CD4-positive, CD25-positive, alpha-beta regulatory T cell (primary cell): ENCODE measurements around the gene MACROD2. TPM values are rescaled to one million over a fixed set of nuclear protein-coding genes. Genes with fewer than 3 reads are reported as not detected.

Source experiments
- ATAC-seq, 2 donors: fragments of 150-1000 bp; cut with Tn5 transposase; one replicate each; pipeline ENCODE4 v1.10.0; 2021; ENCODE audit warnings: low read depth in 2 of 2, moderate number of reproducible peaks in 2 of 2, moderate library complexity in 1 of 2
- DNase-seq, 3 donors: peaks; one replicate each; pipeline versions ENCODE4 v3.0.0 to v3.0.0-alpha.2; 2012 to 2022; ENCODE audit warnings: mixed read lengths in 1 of 3
- H3K27ac ChIP-seq: one replicate; pipeline ENCODE4 v1.7.0; 2013; ENCODE audit warnings: mild to moderate bottlenecking, low read length; ENCODE audit not compliant: insufficient read depth, poor library complexity, severe bottlenecking
- H3K27me3 ChIP-seq: one replicate; pipeline ENCODE4 v1.7.0; 2013; ENCODE audit warnings: low read length; ENCODE audit not compliant: control insufficient read depth, insufficient read depth
- H3K36me3 ChIP-seq: one replicate; pipeline ENCODE4 v1.7.0; 2013; ENCODE audit warnings: mild to moderate bottlenecking, low read length, moderate library complexity; ENCODE audit not compliant: control insufficient read depth, insufficient read depth
- H3K4me1 ChIP-seq: 2 replicates; pipeline ENCODE4 v1.7.0; 2013; ENCODE audit warnings: mild to moderate bottlenecking, low read length; ENCODE audit not compliant: insufficient read depth, control insufficient read depth, poor library complexity, severe bottlenecking
- H3K4me3 ChIP-seq: one replicate; pipeline ENCODE4 v1.7.0; 2013; ENCODE audit warnings: low read depth, mild to moderate bottlenecking, low read length, moderate library complexity
- H3K9me3 ChIP-seq, 2 experiments: 1 replicate in 1 of 2; 2 replicates in 1 of 2; pipeline ENCODE4 v1.7.0; 2013; ENCODE audit warnings: low read length in 2 of 2, mild to moderate bottlenecking in 1 of 2, moderate library complexity in 1 of 2; ENCODE audit not compliant: control insufficient read depth in 2 of 2
- H3K27ac Mint-ChIP-seq, 3 donors: one replicate each; pipeline ENCODE4 v1.8.0; 2020 to 2022; ENCODE audit warnings: mild to moderate bottlenecking in 3 of 3, mixed read lengths in 3 of 3, moderate library complexity in 2 of 3
- H3K27me3 Mint-ChIP-seq: one replicate; pipeline ENCODE4 v1.8.0; 2022; ENCODE audit warnings: mild to moderate bottlenecking, mixed read lengths
- H3K36me3 Mint-ChIP-seq: one replicate; pipeline ENCODE4 v1.8.0; 2020; ENCODE audit warnings: mixed read lengths
- H3K4me1 Mint-ChIP-seq, 4 donors: one replicate each; pipeline ENCODE4 v1.8.0; 2020 to 2022; ENCODE audit warnings: mixed read lengths in 4 of 4, mild to moderate bottlenecking in 1 of 4
- H3K4me3 Mint-ChIP-seq, 4 donors: one replicate each; pipeline ENCODE4 v1.8.0; 2020 to 2022; ENCODE audit warnings: mild to moderate bottlenecking in 4 of 4, mixed read lengths in 4 of 4, moderate library complexity in 3 of 4
- H3K9me3 Mint-ChIP-seq, 7 donors: one replicate each; pipeline ENCODE4 v1.8.0; 2020 to 2022; ENCODE audit warnings: mixed read lengths in 7 of 7, mild to moderate bottlenecking in 3 of 7, moderate library complexity in 2 of 7
- polyA plus RNA-seq, 4 donors: library from polyadenylated mRNA; unstranded; fragments of 300-500 nt; fragmentation: Illumina TruSeq; gene quantifications; one replicate each; pipeline ENCODE4 v1.2.3, GENCODE V29; 2021
- total RNA-seq: library from RNA; stranded (reverse); gene quantifications from one replicate; pipeline ENCODE4 v1.2.3, GENCODE V29; 2022

Gene MACROD2
- total and polyA plus RNA-seq, 5 donors from 2014 or later: 1.4 TPM; not detected in 4

DNA sequence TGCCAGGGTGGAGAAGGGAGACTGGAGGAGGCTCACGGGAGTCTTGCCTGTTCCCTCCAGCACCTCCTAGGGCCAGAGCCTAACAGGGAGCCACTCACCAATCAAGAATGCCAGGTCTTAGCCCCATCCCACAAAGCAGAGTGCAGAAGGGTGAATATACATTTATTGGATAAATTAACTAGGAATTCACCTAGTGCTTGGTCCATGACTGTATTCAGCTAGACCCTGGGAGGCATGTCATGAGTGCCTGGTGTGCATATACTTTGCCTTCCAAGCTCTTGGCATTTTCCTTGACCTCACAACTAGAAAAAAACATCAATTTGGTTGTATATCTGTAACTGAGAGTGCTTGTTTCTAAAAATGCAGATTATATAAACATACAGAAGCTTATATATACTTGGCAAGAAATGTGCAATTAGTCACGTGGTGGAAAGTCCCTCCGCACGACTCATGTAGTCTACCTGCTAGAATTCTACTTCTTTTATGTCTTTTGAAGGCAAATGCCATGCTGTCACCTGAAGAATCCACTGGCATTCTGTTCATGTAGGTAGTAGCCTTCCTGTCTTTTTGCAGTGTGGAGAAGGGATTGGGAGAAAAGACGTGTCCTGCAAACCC is 1586.9 kb downstream of the MACROD2 start:
- H3K27ac Mint-ChIP-seq: no peak overlapping the region
- no peak for ATAC-seq
- DNase-seq: no peak
- peaks cover 4 to 29% (median 8%) of the 10 kb centered on the region in 7 donors for H3K9me3 Mint-ChIP-seq
- Histone ChIP-seq H3K36me3 (no peaks in the 10 kb centered on the region), H3K4me3 (no peak overlapping the region), H3K9me3 (no peaks in the 10 kb centered on the region), H3K27ac (no peak overlapping the region), H3K4me1 (no peaks in the 10 kb centered on the region), H3K27me3 (no peaks in the 10 kb centered on the region)
- no peaks in the 10 kb centered on the region for H3K27me3 Mint-ChIP-seq
- H3K4me1 Mint-ChIP-seq: no peaks in the 10 kb centered on the region
- H3K4me3 Mint-ChIP-seq: no peak overlapping the region
- H3K36me3 Mint-ChIP-seq: no peaks in the 10 kb centered on the region

DNA sequence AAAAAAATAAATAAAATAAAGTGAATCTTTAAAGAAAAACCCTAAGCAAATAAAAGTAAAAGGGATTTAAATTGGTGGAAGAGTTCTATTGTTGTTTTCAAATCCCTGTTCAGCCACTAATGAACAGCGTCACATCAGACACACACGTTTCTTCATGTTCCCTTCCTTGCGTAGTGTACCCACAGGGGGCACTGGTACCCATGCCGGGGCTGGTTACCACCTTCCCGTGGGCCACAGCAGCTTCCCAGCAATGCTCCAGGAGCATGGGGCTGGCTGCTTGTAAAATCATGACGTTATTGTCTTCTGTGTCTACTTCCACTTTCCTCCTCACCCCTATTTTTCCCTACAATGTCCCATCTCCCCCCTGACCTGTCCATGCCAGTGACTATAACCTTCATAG is 1589.2 kb downstream of the MACROD2 start:
- Mint-ChIP-seq H3K36me3 (no peaks in the 10 kb centered on the region), H3K9me3 (peaks cover 5 to 19% (median 10%) of the 10 kb centered on the region in 7 donors), H3K4me1 (no peaks in the 10 kb centered on the region), H3K27ac (no peak overlapping the region), H3K27me3 (no peaks in the 10 kb centered on the region), H3K4me3 (no peak overlapping the region)
- DNase-seq (no peak), ATAC-seq (no peak)
- Histone ChIP-seq H3K36me3 (no peaks in the 10 kb centered on the region), H3K4me3 (no peak overlapping the region), H3K9me3 (no peaks in the 10 kb centered on the region), H3K27me3 (no peaks in the 10 kb centered on the region), H3K27ac (no peak overlapping the region), H3K4me1 (no peaks in the 10 kb centered on the region)

DNA sequence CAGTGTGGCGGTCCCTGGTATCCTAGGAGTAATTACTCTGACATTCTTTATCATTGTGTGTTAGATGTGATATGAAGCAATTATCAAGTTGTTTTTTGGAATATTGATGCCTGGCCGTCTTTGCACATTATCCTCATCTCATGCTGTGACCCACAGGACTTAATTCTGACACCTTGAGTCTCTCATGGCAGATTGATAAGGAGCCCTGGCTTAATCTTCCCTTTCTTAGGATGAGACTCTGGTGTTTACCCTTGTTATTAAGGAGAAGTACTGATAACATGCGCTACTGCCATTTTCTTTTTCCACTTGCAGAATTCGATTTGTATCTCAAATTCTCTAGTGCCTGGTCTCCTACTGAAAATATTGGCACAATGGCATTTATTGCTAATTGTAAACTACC is 1597.8 kb downstream of the MACROD2 start:
- DNase-seq (no peak), ATAC-seq (no peak)
- no peaks in the 10 kb centered on the region for H3K4me1 ChIP-seq
- no peak overlapping the region for H3K27ac Mint-ChIP-seq
- no peaks in the 10 kb centered on the region for H3K4me1 Mint-ChIP-seq
- no peaks in the 10 kb centered on the region for H3K27me3 Mint-ChIP-seq
- no peaks in the 10 kb centered on the region for H3K36me3 ChIP-seq
- no peaks in the 10 kb centered on the region for H3K9me3 ChIP-seq
- peaks cover 0 to 10% (median 6%) of the 10 kb centered on the region in 7 donors for H3K9me3 Mint-ChIP-seq
- H3K27ac ChIP-seq: no peak overlapping the region
- H3K36me3 Mint-ChIP-seq: no peaks in the 10 kb centered on the region
- H3K4me3 ChIP-seq: no peak overlapping the region
- H3K27me3 ChIP-seq: no peaks in the 10 kb centered on the region
- no peak overlapping the region for H3K4me3 Mint-ChIP-seq

DNA sequence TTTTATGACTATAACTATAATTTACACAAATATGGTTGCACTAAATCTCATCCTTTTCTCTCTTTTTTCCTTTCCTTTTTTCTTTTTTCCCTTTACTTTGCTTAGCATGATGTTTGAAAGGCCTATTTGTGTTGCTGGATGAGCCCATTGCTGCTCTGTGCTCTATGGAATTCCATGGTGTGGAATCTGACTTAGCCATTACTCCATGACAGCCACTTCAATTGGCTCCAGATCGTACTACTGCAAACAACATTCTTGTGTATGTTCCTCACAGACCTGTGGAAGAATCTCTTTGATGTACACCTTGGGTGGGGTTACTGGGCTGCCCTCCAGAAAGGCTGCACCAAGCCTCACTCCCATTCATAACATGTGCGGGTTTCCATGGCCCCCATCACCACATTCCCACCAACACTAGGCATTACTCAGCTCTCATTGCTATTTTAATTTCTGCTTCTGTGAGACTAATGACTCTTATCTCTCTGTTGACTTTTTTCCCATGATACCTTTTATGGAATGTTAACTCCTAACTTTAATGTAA is 1598.9 kb downstream of the MACROD2 start:
- no peaks in the 10 kb centered on the region for H3K27me3 Mint-ChIP-seq
- ATAC-seq (no peak), DNase-seq (no peak)
- H3K36me3 Mint-ChIP-seq: no peaks in the 10 kb centered on the region
- Histone ChIP-seq H3K27ac (no peak overlapping the region), H3K4me3 (no peak overlapping the region), H3K4me1 (no peaks in the 10 kb centered on the region), H3K36me3 (no peaks in the 10 kb centered on the region), H3K27me3 (no peaks in the 10 kb centered on the region), H3K9me3 (no peaks in the 10 kb centered on the region)
- no peak overlapping the region for H3K4me3 Mint-ChIP-seq
- peaks cover 0 to 7% (median 3%) of the 10 kb centered on the region in 7 donors for H3K9me3 Mint-ChIP-seq
- no peaks in the 10 kb centered on the region for H3K4me1 Mint-ChIP-seq
- H3K27ac Mint-ChIP-seq: no peak overlapping the region

DNA sequence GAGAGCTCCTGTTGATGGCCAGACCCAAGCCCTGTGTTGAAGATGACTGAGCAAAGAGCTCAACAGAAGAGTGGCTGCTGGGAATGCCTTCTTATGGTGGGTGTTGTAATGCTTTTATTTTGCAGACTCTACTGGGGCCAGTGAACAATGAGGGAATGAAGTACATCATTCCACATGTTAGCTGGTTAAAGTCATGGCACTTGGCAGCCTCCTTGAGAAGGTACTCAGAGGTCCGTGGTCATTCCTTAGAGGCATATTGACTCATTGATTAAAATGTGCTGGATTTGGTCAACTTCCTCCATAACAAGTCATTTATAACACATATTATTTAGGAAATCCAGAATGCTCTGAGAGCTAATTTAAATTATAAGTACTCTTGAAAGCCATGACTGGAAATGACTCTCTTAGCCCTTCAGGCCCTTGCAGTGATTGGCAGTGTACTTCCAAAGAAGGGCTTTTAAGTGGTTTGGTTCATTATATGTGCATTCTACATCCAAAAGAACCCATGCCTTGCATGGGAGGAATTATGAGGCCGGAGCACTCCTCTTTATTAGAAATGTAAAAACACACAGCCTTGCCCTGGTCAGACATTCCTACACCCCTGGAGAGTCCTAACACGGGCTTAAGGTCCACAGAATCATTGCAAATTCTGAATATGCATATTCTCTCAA is 1601.0 kb downstream of the MACROD2 start:
- ATAC-seq: no peak
- H3K36me3 Mint-ChIP-seq: no peaks in the 10 kb centered on the region
- Histone ChIP-seq H3K4me3 (no peak overlapping the region), H3K27ac (no peak overlapping the region), H3K27me3 (no peaks in the 10 kb centered on the region), H3K4me1 (no peaks in the 10 kb centered on the region), H3K9me3 (no peaks in the 10 kb centered on the region), H3K36me3 (no peaks in the 10 kb centered on the region)
- H3K27me3 Mint-ChIP-seq: no peaks in the 10 kb centered on the region
- H3K4me1 Mint-ChIP-seq: no peaks in the 10 kb centered on the region
- H3K27ac Mint-ChIP-seq: no peak overlapping the region
- DNase-seq: no peak
- H3K9me3 Mint-ChIP-seq: peaks cover 0 to 5% (median 3%) of the 10 kb centered on the region in 7 donors
- no peak overlapping the region for H3K4me3 Mint-ChIP-seq

DNA sequence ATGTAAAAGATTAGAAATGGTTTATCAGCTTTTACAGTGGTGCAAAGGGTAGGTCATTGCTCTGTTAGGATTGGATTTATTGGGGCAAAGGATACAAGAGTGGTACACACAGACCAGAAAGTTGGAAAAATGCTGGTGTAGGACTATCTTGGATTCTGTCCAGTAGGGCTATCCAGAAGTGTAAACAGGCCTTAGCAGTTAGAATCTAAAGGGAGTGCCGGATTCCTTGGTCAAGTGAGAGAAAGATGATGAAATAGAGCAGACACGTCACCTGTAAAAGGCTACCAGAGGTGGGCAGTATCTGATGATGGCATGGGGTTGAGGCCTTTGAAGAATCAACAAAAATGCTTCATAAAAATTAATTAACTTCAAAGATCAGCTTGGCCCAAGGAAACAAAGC is 1602.0 kb downstream of the MACROD2 start:
- H3K9me3 ChIP-seq: no peaks in the 10 kb centered on the region
- DNase-seq: no peak
- Mint-ChIP-seq H3K9me3 (peaks cover 0 to 7% (median 4%) of the 10 kb centered on the region in 7 donors), H3K4me1 (no peaks in the 10 kb centered on the region), H3K4me3 (no peak overlapping the region), H3K27me3 (no peaks in the 10 kb centered on the region), H3K36me3 (no peaks in the 10 kb centered on the region), H3K27ac (no peak overlapping the region)
- H3K27me3 ChIP-seq: no peaks in the 10 kb centered on the region
- H3K4me3 ChIP-seq: no peak overlapping the region
- H3K27ac ChIP-seq: no peak overlapping the region
- no peak for ATAC-seq
- no peaks in the 10 kb centered on the region for H3K36me3 ChIP-seq
- no peaks in the 10 kb centered on the region for H3K4me1 ChIP-seq

DNA sequence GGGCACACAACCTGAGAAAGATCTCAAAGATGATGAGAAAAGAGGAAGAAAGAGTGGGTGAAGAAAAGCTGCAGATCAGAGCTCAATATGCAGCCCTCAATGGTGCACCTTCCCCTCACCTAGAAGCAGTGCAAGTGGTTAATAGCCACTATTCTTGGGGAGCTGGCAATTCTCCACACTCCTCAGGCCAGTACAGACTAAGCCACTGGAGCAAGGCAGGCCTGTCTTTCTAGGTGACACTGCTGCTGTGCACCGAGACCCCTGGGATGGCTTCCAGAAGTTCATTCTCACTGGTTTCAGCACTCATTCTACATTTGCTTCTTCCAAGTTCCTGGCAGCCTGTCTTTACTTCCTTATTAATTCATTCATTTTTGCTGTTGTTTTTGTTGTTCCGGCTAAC is 1604.6 kb downstream of the MACROD2 start:
- Mint-ChIP-seq H3K27ac (no peak overlapping the region), H3K9me3 (peaks cover 0 to 14% (median 4%) of the 10 kb centered on the region in 7 donors), H3K36me3 (no peaks in the 10 kb centered on the region), H3K27me3 (no peaks in the 10 kb centered on the region), H3K4me1 (no peaks in the 10 kb centered on the region), H3K4me3 (no peak overlapping the region)
- Histone ChIP-seq H3K4me3 (no peak overlapping the region), H3K36me3 (no peaks in the 10 kb centered on the region), H3K4me1 (no peaks in the 10 kb centered on the region), H3K27me3 (no peaks in the 10 kb centered on the region), H3K9me3 (no peaks in the 10 kb centered on the region), H3K27ac (no peak overlapping the region)
- DNase-seq (no peak), ATAC-seq (no peak)

DNA sequence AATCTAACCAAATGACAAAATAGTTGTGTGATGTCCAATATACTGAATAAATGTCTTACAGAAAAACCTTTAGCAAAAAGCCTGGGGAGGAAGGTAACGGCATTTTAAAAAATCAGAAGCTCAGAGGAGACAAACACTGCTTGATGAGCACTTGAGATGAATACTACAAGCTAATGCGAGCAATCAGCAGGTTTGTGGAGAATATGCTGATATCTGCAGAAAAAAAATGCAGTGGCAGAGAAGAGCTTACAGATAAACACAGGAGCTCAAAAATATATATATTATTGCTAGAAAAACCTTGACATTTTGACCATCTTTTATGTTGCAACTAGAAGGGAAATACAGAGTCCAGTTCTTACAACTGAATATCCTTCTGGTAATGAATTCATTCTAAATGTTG is 1605.2 kb downstream of the MACROD2 start:
- Mint-ChIP-seq H3K27ac (no peak overlapping the region), H3K27me3 (no peaks in the 10 kb centered on the region), H3K36me3 (no peaks in the 10 kb centered on the region), H3K9me3 (peaks cover 0 to 14% (median 4%) of the 10 kb centered on the region in 7 donors), H3K4me3 (no peak overlapping the region), H3K4me1 (no peaks in the 10 kb centered on the region)
- Histone ChIP-seq H3K4me3 (no peak overlapping the region), H3K27ac (no peak overlapping the region), H3K9me3 (no peaks in the 10 kb centered on the region), H3K27me3 (no peaks in the 10 kb centered on the region), H3K36me3 (no peaks in the 10 kb centered on the region), H3K4me1 (no peaks in the 10 kb centered on the region)
- DNase-seq (no peak), ATAC-seq (no peak)
